Neural progenitor cell (in vitro differentiated cells): ENCODE results near the gene ZFP36L2.

ENCODE experiments used
- EZH2 ChIP-seq: fragments of 200-600 bp; sonication (generic); IDR thresholded peaks from 2 replicates; pipeline ENCODE4 v1.6.1; 2017; ENCODE audit warnings: antibody characterized with exemption, mild to moderate bottlenecking, moderate library complexity
- TF ChIP-seq, protein P1 (sequence below): fragments of 200-600 bp; sonication (generic); IDR thresholded peaks from 2 replicates; pipeline ENCODE4 v1.5.1; 2017; ENCODE audit warnings: antibody characterized with exemption, mild to moderate bottlenecking

DNA sequence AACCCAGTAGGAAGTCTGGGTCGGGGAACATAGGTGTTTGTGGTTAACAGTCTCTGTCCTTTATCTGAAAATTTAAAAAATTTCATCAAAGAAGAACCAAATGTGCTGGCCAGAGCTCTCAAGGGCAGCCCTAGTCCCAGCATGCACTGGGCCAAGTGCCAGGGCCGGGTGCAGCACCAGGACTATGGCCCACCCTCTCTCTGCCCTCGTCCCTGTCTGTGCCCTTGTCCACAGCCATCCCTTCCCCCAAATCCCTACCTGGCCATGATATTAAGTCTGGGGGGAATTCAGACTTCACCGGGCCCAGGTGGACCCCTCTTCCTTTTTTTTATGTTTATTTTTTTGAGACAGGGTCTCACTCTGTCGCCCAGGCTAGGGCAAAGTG is 14.4 kb upstream of the ZFP36L2 start:
- TF ChIP-seq, protein P1, sequence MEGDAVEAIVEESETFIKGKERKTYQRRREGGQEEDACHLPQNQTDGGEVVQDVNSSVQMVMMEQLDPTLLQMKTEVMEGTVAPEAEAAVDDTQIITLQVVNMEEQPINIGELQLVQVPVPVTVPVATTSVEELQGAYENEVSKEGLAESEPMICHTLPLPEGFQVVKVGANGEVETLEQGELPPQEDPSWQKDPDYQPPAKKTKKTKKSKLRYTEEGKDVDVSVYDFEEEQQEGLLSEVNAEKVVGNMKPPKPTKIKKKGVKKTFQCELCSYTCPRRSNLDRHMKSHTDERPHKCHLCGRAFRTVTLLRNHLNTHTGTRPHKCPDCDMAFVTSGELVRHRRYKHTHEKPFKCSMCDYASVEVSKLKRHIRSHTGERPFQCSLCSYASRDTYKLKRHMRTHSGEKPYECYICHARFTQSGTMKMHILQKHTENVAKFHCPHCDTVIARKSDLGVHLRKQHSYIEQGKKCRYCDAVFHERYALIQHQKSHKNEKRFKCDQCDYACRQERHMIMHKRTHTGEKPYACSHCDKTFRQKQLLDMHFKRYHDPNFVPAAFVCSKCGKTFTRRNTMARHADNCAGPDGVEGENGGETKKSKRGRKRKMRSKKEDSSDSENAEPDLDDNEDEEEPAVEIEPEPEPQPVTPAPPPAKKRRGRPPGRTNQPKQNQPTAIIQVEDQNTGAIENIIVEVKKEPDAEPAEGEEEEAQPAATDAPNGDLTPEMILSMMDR: no peak
- no peak for TF ChIP-seq EZH2
